ENCODE measurements around the gene ADAM12.

Gene ADAM12

GRCh38 chr10:126278851-126279250, 109.4 kb downstream of the ADAM12 start:
- H3K9me3 ChIP-seq (replicated peaks; ENCODE audit: insufficient read depth, low read length), result no peaks in the 10 kb centered on the region
- H3K36me3 ChIP-seq (replicated peaks; ENCODE audit: insufficient read depth, low read length), result no peaks in the 10 kb centered on the region
- H4K20me1 ChIP-seq (ENCODE audit: insufficient read depth, low read length), result no peaks in the 10 kb centered on the region
- H3F3A ChIP-seq (ENCODE audit: insufficient read depth, low read length), result no peaks in the 10 kb centered on the region
- no peak overlapping the region for H3K4me2 ChIP-seq (ENCODE audit: low read depth, low read length)
- TF ChIP-seq CTCF (IDR thresholded peaks at IDR 0.05; ENCODE audit: low read length) (no peak), EZH2 (optimal IDR thresholded peaks at IDR 0.05; ENCODE audit: low read depth, low read length) (no peak), EZH2phosphoT487 (IDR thresholded peaks at IDR 0.05; ENCODE audit: low read length) (no peak)
- no peak for DNase-seq
- no peak overlapping the region for H2AFZ ChIP-seq (ENCODE audit: low read length)
- H3K9me2 ChIP-seq (replicated peaks; ENCODE audit: insufficient read depth, low read length), result no peaks in the 10 kb centered on the region
- H3K27ac ChIP-seq (ENCODE audit: low read length), result no peak overlapping the region
- no peak overlapping the region for H3K4me3 ChIP-seq (ENCODE audit: low read length)
- no peaks in the 10 kb centered on the region for H3K27me3 ChIP-seq (replicated peaks; ENCODE audit: insufficient read depth, low read length)
- no peaks in the 10 kb centered on the region for H3K79me2 ChIP-seq (ENCODE audit: low read length)
- H3K9ac ChIP-seq (ENCODE audit: low read length), result no peak overlapping the region
- H3K4me1 ChIP-seq (ENCODE audit: low read length), result no peaks in the 10 kb centered on the region

- no peak for TF ChIP-seq EZH2phosphoT487 (IDR thresholded peaks at IDR 0.05; ENCODE audit: low read length)
- no peak for TF ChIP-seq CTCF (IDR thresholded peaks at IDR 0.05; ENCODE audit: low read length)
- TF ChIP-seq EZH2 (optimal IDR thresholded peaks at IDR 0.05; ENCODE audit: low read depth, low read length), result no peak
- H3K9me2 ChIP-seq (replicated peaks; ENCODE audit: insufficient read depth, low read length), result no peaks in the 10 kb centered on the region
- no peak overlapping the region for H2AFZ ChIP-seq (ENCODE audit: low read length)
- H3K79me2 ChIP-seq (ENCODE audit: low read length), result no peaks in the 10 kb centered on the region
- no peaks in the 10 kb centered on the region for H3K4me1 ChIP-seq (ENCODE audit: low read length)
- DNase-seq, result no peak
- no peaks in the 10 kb centered on the region for H3F3A ChIP-seq (ENCODE audit: insufficient read depth, low read length)
- H3K27me3 ChIP-seq (replicated peaks; ENCODE audit: insufficient read depth, low read length), result no peaks in the 10 kb centered on the region
- H3K9me3 ChIP-seq (replicated peaks; ENCODE audit: insufficient read depth, low read length), result no peaks in the 10 kb centered on the region
- H3K4me3 ChIP-seq (ENCODE audit: low read length), result no peak overlapping the region
- H3K4me2 ChIP-seq (ENCODE audit: low read depth, low read length), result no peak overlapping the region
- no peak overlapping the region for H3K9ac ChIP-seq (ENCODE audit: low read length)
- H3K27ac ChIP-seq (ENCODE audit: low read length), result no peak overlapping the region
- no peaks in the 10 kb centered on the region for H4K20me1 ChIP-seq (ENCODE audit: insufficient read depth, low read length)
- no peaks in the 10 kb centered on the region for H3K36me3 ChIP-seq (replicated peaks; ENCODE audit: insufficient read depth, low read length)
Observed at GRCh38 chr10:126277181-126277580, 111.1 kb downstream of the ADAM12 start.

- H3K4me1 ChIP-seq (ENCODE audit: low read length), result no peaks in the 10 kb centered on the region
- no peak for TF ChIP-seq CTCF (IDR thresholded peaks at IDR 0.05; ENCODE audit: low read length)
- TF ChIP-seq EZH2 (optimal IDR thresholded peaks at IDR 0.05; ENCODE audit: low read depth, low read length), result no peak
- TF ChIP-seq EZH2phosphoT487 (IDR thresholded peaks at IDR 0.05; ENCODE audit: low read length), result no peak
Observed at GRCh38 chr10:126272526-126272925, 115.8 kb downstream of the ADAM12 start.

More at GRCh38 chr10:126272526-126272925, 115.8 kb downstream of the ADAM12 start:
- H3K27me3 ChIP-seq (replicated peaks; ENCODE audit: insufficient read depth, low read length), result no peaks in the 10 kb centered on the region
- H2AFZ ChIP-seq (ENCODE audit: low read length), result no peak overlapping the region
- no peaks in the 10 kb centered on the region for H3K9me2 ChIP-seq (replicated peaks; ENCODE audit: insufficient read depth, low read length)
- no peak for DNase-seq
- no peaks in the 10 kb centered on the region for H3K9me3 ChIP-seq (replicated peaks; ENCODE audit: insufficient read depth, low read length)
- H3K9ac ChIP-seq (ENCODE audit: low read length), result no peak overlapping the region
- no peak overlapping the region for H3K27ac ChIP-seq (ENCODE audit: low read length)
- no peaks in the 10 kb centered on the region for H3K79me2 ChIP-seq (ENCODE audit: low read length)
- no peaks in the 10 kb centered on the region for H3F3A ChIP-seq (ENCODE audit: insufficient read depth, low read length)
- H3K36me3 ChIP-seq (replicated peaks; ENCODE audit: insufficient read depth, low read length), result no peaks in the 10 kb centered on the region
- no peak overlapping the region for H3K4me3 ChIP-seq (ENCODE audit: low read length)
- H3K4me2 ChIP-seq (ENCODE audit: low read depth, low read length), result no peak overlapping the region
- no peaks in the 10 kb centered on the region for H4K20me1 ChIP-seq (ENCODE audit: insufficient read depth, low read length)
